ENCODE results near the gene TSR3. TPM values are rescaled to one million over a fixed set of nuclear protein-coding genes. Genes with fewer than 3 reads are reported as not detected.

Gene TSR3
- total RNA-seq, 1 experiment from 2014 or later = 52.7 TPM

DNA sequence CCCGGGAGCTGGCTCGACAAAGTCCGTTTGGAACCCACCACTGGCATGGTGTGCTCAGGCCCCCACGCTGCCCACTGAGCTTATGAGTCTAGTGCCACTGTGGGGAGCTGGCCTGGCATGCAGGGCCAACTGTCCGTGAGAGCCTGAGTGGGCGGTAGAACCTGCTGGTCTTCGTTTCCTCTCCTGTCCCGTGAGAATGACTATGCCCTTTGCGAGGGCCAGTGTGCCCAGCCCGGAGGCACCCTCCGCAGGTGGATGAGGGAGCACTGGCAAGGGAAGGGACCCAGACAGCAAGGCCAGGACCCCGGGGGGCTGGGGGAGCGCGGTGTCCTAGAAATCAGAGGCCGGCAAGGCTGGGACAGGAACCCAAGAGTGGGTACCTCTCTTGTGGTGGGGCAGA lies 15.1 kb downstream of the TSR3 start:
- no peak for DNase-seq (ENCODE audit: low read depth, low spot score)
- RAD21 ChIA-PET (ENCODE audit: low non-redundant PET in 1 of 2, low total read pairs in 2 of 2, uncharacterized antibody in 2 of 2, unreplicated experiment in 2 of 2) = no interaction called here
- TF ChIP-seq RAD21 (IDR thresholded peaks at IDR 0.05; ENCODE audit: low read depth) (no peak), TCF7L2 (IDR thresholded peaks at IDR 0.05; ENCODE audit: borderline replicate concordance, extremely low read depth, insufficient read depth, insufficient read length) (no peak)
- Histone ChIP-seq H3K4me3 (replicated peaks in 1 of 2; ENCODE audit: low read depth in 1 of 2, low read length in 2 of 2) (no peak overlapping the region), H3K36me3 (ENCODE audit: control insufficient read depth in 1 of 2, insufficient read depth in 2 of 2, low read length in 2 of 2) (no peaks in the 10 kb centered on the region), H3K4me2 (ENCODE audit: low read length) (no peak overlapping the region), H3K9ac (ENCODE audit: low read length) (no peak overlapping the region), H3K9me2 (ENCODE audit: insufficient read depth) (no peaks in the 10 kb centered on the region), H2AFZ (ENCODE audit: low read depth, low read length, poor library complexity, severe bottlenecking) (no peak overlapping the region), H3K9me3 (ENCODE audit: control insufficient read depth in 1 of 2, insufficient read depth in 1 of 2, low read depth in 1 of 2, low read length in 2 of 2) (no peaks in the 10 kb centered on the region), H3K27me3 (ENCODE audit: insufficient read depth, low read length) (no peaks in the 10 kb centered on the region), H3K27ac (ENCODE audit: low read depth, low read length) (no peak overlapping the region), H4K20me1 (ENCODE audit: insufficient read depth) (no peaks in the 10 kb centered on the region), H3K79me2 (ENCODE audit: insufficient read depth, low read length) (no peaks in the 10 kb centered on the region), H3K4me1 (ENCODE audit: control insufficient read depth in 1 of 2, insufficient read depth in 2 of 2, low read length in 2 of 2) (peaks cover 12 to 29% of the 10 kb centered on the region in 2 experiments; a peak in 3 of 4 replicates)
- ATAC-seq = no peak
- intact Hi-C loops (cut with micrococcal nuclease) = no loop called here
- CTCF ChIA-PET = no interaction called here
- POLR2A ChIA-PET = no interaction called here
- BruUV-seq (replicated peaks) = no TSS peak

DNA sequence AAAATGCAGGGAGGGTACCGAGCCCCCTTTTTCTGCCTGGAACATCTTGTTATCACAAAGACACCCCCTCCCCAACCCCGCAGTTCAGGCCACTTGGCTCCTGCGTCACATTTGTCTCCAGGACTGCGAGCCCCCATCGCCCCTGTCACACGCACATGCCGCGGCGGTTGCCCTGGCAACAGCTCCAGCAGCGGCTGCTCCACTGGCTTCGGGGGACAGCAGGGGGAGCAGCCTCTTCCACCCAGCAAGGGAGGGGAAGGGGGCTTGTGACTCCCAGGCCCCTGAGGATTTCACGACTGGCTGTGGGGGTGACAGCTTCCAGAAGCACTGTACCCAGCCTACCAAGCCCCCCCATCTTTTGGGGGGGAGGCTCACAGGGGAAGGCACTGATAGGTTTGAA lies 15.7 kb downstream of the TSR3 start:
- no TSS peak for BruUV-seq (replicated peaks)
- Histone ChIP-seq H3K9me2 (ENCODE audit: insufficient read depth) (no peaks in the 10 kb centered on the region), H3K27me3 (ENCODE audit: insufficient read depth, low read length) (no peaks in the 10 kb centered on the region), H3K4me2 (ENCODE audit: low read length) (no peak overlapping the region), H3K4me3 (replicated peaks in 1 of 2; ENCODE audit: low read depth in 1 of 2, low read length in 2 of 2) (no peak overlapping the region), H3K9me3 (ENCODE audit: control insufficient read depth in 1 of 2, insufficient read depth in 1 of 2, low read depth in 1 of 2, low read length in 2 of 2) (no peaks in the 10 kb centered on the region), H3K36me3 (ENCODE audit: control insufficient read depth in 1 of 2, insufficient read depth in 2 of 2, low read length in 2 of 2) (no peaks in the 10 kb centered on the region), H2AFZ (ENCODE audit: low read depth, low read length, poor library complexity, severe bottlenecking) (no peak overlapping the region), H3K4me1 (ENCODE audit: control insufficient read depth in 1 of 2, insufficient read depth in 2 of 2, low read length in 2 of 2) (peaks cover 17 to 34% of the 10 kb centered on the region in 2 experiments; a peak in 3 of 4 replicates), H3K79me2 (ENCODE audit: insufficient read depth, low read length) (no peaks in the 10 kb centered on the region), H3K27ac (ENCODE audit: low read depth, low read length) (no peak overlapping the region), H4K20me1 (ENCODE audit: insufficient read depth) (no peaks in the 10 kb centered on the region), H3K9ac (ENCODE audit: low read length) (no peak overlapping the region)
- no peak for DNase-seq (ENCODE audit: low read depth, low spot score)
- intact Hi-C loops (cut with micrococcal nuclease) = no loop called here
- TF ChIP-seq SRF (IDR thresholded peaks at IDR 0.05; ENCODE audit: low read depth) (no peak), JUND (IDR thresholded peaks at IDR 0.05) (no peak), SP1 (IDR thresholded peaks at IDR 0.05; ENCODE audit: low read depth) (no peak), ZFX (IDR thresholded peaks at IDR 0.05) (no peak)
- TF ChIP-seq, protein P1, sequence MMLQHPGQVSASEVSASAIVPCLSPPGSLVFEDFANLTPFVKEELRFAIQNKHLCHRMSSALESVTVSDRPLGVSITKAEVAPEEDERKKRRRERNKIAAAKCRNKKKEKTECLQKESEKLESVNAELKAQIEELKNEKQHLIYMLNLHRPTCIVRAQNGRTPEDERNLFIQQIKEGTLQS (IDR thresholded peaks at IDR 0.05) = no peak
- TF ChIP-seq, protein P2, sequence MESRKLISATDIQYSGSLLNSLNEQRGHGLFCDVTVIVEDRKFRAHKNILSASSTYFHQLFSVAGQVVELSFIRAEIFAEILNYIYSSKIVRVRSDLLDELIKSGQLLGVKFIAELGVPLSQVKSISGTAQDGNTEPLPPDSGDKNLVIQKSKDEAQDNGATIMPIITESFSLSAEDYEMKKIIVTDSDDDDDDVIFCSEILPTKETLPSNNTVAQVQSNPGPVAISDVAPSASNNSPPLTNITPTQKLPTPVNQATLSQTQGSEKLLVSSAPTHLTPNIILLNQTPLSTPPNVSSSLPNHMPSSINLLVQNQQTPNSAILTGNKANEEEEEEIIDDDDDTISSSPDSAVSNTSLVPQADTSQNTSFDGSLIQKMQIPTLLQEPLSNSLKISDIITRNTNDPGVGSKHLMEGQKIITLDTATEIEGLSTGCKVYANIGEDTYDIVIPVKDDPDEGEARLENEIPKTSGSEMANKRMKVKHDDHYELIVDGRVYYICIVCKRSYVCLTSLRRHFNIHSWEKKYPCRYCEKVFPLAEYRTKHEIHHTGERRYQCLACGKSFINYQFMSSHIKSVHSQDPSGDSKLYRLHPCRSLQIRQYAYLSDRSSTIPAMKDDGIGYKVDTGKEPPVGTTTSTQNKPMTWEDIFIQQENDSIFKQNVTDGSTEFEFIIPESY (IDR thresholded peaks at IDR 0.05; ENCODE audit: extremely low read depth, insufficient replicate concordance, low read length) = no peak
- TF ChIP-seq, protein P3, sequence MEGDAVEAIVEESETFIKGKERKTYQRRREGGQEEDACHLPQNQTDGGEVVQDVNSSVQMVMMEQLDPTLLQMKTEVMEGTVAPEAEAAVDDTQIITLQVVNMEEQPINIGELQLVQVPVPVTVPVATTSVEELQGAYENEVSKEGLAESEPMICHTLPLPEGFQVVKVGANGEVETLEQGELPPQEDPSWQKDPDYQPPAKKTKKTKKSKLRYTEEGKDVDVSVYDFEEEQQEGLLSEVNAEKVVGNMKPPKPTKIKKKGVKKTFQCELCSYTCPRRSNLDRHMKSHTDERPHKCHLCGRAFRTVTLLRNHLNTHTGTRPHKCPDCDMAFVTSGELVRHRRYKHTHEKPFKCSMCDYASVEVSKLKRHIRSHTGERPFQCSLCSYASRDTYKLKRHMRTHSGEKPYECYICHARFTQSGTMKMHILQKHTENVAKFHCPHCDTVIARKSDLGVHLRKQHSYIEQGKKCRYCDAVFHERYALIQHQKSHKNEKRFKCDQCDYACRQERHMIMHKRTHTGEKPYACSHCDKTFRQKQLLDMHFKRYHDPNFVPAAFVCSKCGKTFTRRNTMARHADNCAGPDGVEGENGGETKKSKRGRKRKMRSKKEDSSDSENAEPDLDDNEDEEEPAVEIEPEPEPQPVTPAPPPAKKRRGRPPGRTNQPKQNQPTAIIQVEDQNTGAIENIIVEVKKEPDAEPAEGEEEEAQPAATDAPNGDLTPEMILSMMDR (IDR thresholded peaks at IDR 0.05 in 2 of 3, conservative IDR thresholded peaks at IDR 0.05 in 1 of 3; ENCODE audit: borderline replicate concordance in 1 of 3, insufficient read depth in 1 of 3, low read depth in 2 of 3, low read length in 2 of 3) = no peak
- RAD21 ChIA-PET (ENCODE audit: low non-redundant PET in 1 of 2, low total read pairs in 2 of 2, uncharacterized antibody in 2 of 2, unreplicated experiment in 2 of 2) = no interaction called here
- ATAC-seq = no peak
- CTCF ChIA-PET = no interaction called here
- POLR2A ChIA-PET = no interaction called here
